ENCODE results near the gene TFAP2B.

TFAP2B gene

GRCh38 chr6:50850223-50851048 lies 31.8 kb downstream of the TFAP2B start:
- H3K27ac Mint-ChIP-seq = no peak overlapping the region
- no peaks in the 10 kb centered on the region for H3K9me3 Mint-ChIP-seq
- ATAC-seq = no peak
- H3K4me1 Mint-ChIP-seq = no peaks in the 10 kb centered on the region
- no peaks in the 10 kb centered on the region for H3K36me3 Mint-ChIP-seq
- H3K4me3 Mint-ChIP-seq = no peak overlapping the region
- peaks cover 72% of the 10 kb centered on the region for H3K27me3 Mint-ChIP-seq

GRCh38 chr6:50851049-50851845 lies 32.6 kb downstream of the TFAP2B start:
- no peaks in the 10 kb centered on the region for H3K4me1 Mint-ChIP-seq
- peaks cover 64% of the 10 kb centered on the region for H3K27me3 Mint-ChIP-seq
- no peak overlapping the region for H3K4me3 Mint-ChIP-seq
- no peaks in the 10 kb centered on the region for H3K36me3 Mint-ChIP-seq
- H3K9me3 Mint-ChIP-seq = no peaks in the 10 kb centered on the region
- H3K27ac Mint-ChIP-seq = no peak overlapping the region
- ATAC-seq = no peak

- Mint-ChIP-seq H3K27me3 (peaks cover 38% of the 10 kb centered on the region), H3K4me3 (no peak overlapping the region), H3K36me3 (no peaks in the 10 kb centered on the region), H3K4me1 (no peaks in the 10 kb centered on the region), H3K27ac (no peak overlapping the region), H3K9me3 (peaks cover 3% of the 10 kb centered on the region)
- ATAC-seq = no peak
Measured at GRCh38 chr6:50853939-50854338, 35.3 kb downstream of the TFAP2B start.

- H3K36me3 Mint-ChIP-seq = no peaks in the 10 kb centered on the region
- no peaks in the 10 kb centered on the region for H3K27me3 Mint-ChIP-seq
- no peak overlapping the region for H3K27ac Mint-ChIP-seq
- H3K4me3 Mint-ChIP-seq = no peak overlapping the region
- H3K9me3 Mint-ChIP-seq = peaks cover 1% of the 10 kb centered on the region
- ATAC-seq = no peak
- no peaks in the 10 kb centered on the region for H3K4me1 Mint-ChIP-seq
Measured at GRCh38 chr6:50861692-50862091, 43.0 kb downstream of the TFAP2B start.

- ATAC-seq = no peak
- no peak overlapping the region for H3K27ac Mint-ChIP-seq
- H3K4me3 Mint-ChIP-seq = no peak overlapping the region
- no peaks in the 10 kb centered on the region for H3K9me3 Mint-ChIP-seq
- no peaks in the 10 kb centered on the region for H3K4me1 Mint-ChIP-seq
- no peaks in the 10 kb centered on the region for H3K27me3 Mint-ChIP-seq
- no peaks in the 10 kb centered on the region for H3K36me3 Mint-ChIP-seq
Measured at GRCh38 chr6:50862176-50862575, 43.5 kb downstream of the TFAP2B start.

- Mint-ChIP-seq H3K36me3 (no peaks in the 10 kb centered on the region), H3K9me3 (no peaks in the 10 kb centered on the region), H3K4me3 (no peak overlapping the region), H3K4me1 (no peaks in the 10 kb centered on the region), H3K27ac (no peak overlapping the region), H3K27me3 (no peaks in the 10 kb centered on the region)
- ATAC-seq = no peak
Measured at GRCh38 chr6:50864601-50865000, 45.9 kb downstream of the TFAP2B start.

- Mint-ChIP-seq H3K36me3 (no peaks in the 10 kb centered on the region), H3K4me1 (no peaks in the 10 kb centered on the region), H3K9me3 (no peaks in the 10 kb centered on the region), H3K27ac (no peak overlapping the region), H3K27me3 (no peaks in the 10 kb centered on the region), H3K4me3 (no peak overlapping the region)
- ATAC-seq = no peak
Measured at GRCh38 chr6:50868466-50868865, 49.8 kb downstream of the TFAP2B start.

GRCh38 chr6:50873167-50873566 lies 54.5 kb downstream of the TFAP2B start:
- Mint-ChIP-seq H3K27me3 (no peaks in the 10 kb centered on the region), H3K4me1 (no peaks in the 10 kb centered on the region), H3K9me3 (no peaks in the 10 kb centered on the region), H3K27ac (no peak overlapping the region), H3K4me3 (no peak overlapping the region), H3K36me3 (no peaks in the 10 kb centered on the region)
- ATAC-seq = no peak

- Mint-ChIP-seq H3K36me3 (no peaks in the 10 kb centered on the region), H3K4me1 (no peaks in the 10 kb centered on the region), H3K27me3 (no peaks in the 10 kb centered on the region), H3K27ac (no peak overlapping the region), H3K9me3 (no peaks in the 10 kb centered on the region), H3K4me3 (no peak overlapping the region)
- no peak for ATAC-seq
Measured at GRCh38 chr6:50884364-50884763, 65.7 kb downstream of the TFAP2B start.

- no peak overlapping the region for H3K4me3 Mint-ChIP-seq
- no peaks in the 10 kb centered on the region for H3K27me3 Mint-ChIP-seq
- no peaks in the 10 kb centered on the region for H3K9me3 Mint-ChIP-seq
- H3K36me3 Mint-ChIP-seq = no peaks in the 10 kb centered on the region
- H3K4me1 Mint-ChIP-seq = no peaks in the 10 kb centered on the region
- no peak for ATAC-seq
- H3K27ac Mint-ChIP-seq = no peak overlapping the region
Measured at GRCh38 chr6:50887112-50887511, 68.4 kb downstream of the TFAP2B start.

GRCh38 chr6:50889497-50889896 lies 70.8 kb downstream of the TFAP2B start:
- Mint-ChIP-seq H3K36me3 (no peaks in the 10 kb centered on the region), H3K4me1 (no peaks in the 10 kb centered on the region), H3K27me3 (no peaks in the 10 kb centered on the region), H3K27ac (no peak overlapping the region), H3K9me3 (no peaks in the 10 kb centered on the region), H3K4me3 (no peak overlapping the region)
- ATAC-seq = no peak

GRCh38 chr6:50889935-50890334 lies 71.3 kb downstream of the TFAP2B start:
- Mint-ChIP-seq H3K27me3 (no peaks in the 10 kb centered on the region), H3K4me1 (no peaks in the 10 kb centered on the region), H3K4me3 (no peak overlapping the region), H3K36me3 (no peaks in the 10 kb centered on the region), H3K27ac (no peak overlapping the region), H3K9me3 (peaks cover under 1% of the 10 kb centered on the region)
- ATAC-seq = no peak

- no peaks in the 10 kb centered on the region for H3K27me3 Mint-ChIP-seq
Measured at GRCh38 chr6:50890579-50890978, 71.9 kb downstream of the TFAP2B start.

GRCh38 chr6:50891290-50891689 lies 72.6 kb downstream of the TFAP2B start:
- Mint-ChIP-seq H3K4me3 (no peak overlapping the region), H3K27ac (no peak overlapping the region), H3K36me3 (no peaks in the 10 kb centered on the region), H3K4me1 (no peaks in the 10 kb centered on the region), H3K27me3 (no peaks in the 10 kb centered on the region), H3K9me3 (peaks cover 3% of the 10 kb centered on the region)
- ATAC-seq = no peak

More at GRCh38 chr6:50890579-50890978, 71.9 kb downstream of the TFAP2B start:
- no peak overlapping the region for H3K27ac Mint-ChIP-seq
- no peaks in the 10 kb centered on the region for H3K4me1 Mint-ChIP-seq
- H3K4me3 Mint-ChIP-seq = no peak overlapping the region
- H3K9me3 Mint-ChIP-seq = peaks cover 3% of the 10 kb centered on the region
- H3K36me3 Mint-ChIP-seq = no peaks in the 10 kb centered on the region
- ATAC-seq = no peak

Measured in stimulated activated memory B cell treated with anti-CD40 and anti-IgM and Interleukin-4, amounts not matched to agents 10 μg/mL and 1 μg/mL and 100 μg/mL, for 72 hours (primary cell).